ENCODE measurements around the gene INPP4A. TPM values are rescaled to one million over a fixed set of nuclear protein-coding genes. Genes with fewer than 3 reads are reported as not detected.

INPP4A gene
- polyA plus RNA-seq, 1 donor from 2014 or later, result 51.4 TPM

DNA sequence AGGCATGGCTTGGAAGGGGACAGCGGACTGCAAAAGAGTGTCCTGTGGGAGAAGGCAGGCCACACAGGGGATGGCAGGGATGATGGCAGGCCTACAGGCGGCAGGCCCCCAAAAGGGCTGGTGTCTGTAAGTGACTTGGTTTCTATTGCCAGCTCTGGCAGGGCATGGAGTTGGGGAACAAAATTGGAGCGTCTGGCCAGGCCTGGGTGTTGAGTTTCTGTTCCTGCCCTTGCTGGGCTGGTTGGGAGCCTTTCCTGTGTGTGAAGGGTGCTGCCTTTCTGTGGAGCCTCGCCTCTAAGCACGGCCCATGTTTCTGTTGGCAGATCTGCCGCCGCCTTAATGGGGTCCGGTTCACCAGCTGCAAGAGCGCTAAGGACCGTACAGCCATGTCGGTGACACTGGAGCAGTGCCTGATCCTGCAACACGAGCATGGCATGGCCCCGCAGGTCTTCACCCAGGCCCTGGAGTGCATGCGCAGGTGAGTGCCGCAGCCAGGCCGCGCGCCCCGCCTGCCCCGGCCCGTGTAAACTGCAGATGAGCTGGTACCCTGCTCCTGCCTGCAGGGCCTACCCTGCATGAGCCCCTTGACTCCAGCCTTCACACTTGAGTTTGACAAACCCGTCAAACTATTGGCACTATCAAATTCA lies 132.1 kb downstream of the INPP4A start:
- H3K4me2 ChIP-seq (ENCODE audit: low read length), result no peak overlapping the region
- no peak for TF ChIP-seq SMC3 (conservative IDR thresholded peaks at IDR 0.05; ENCODE audit: poor library complexity)
- no peak for TF ChIP-seq TAF1 (IDR thresholded peaks at IDR 0.05; ENCODE audit: low read depth)
- no peak for TF ChIP-seq EZH2 (IDR thresholded peaks at IDR 0.05; ENCODE audit: borderline replicate concordance, insufficient read depth, low read length, poor library complexity, severe bottlenecking)
- no peak for TF ChIP-seq POLR2AphosphoS5 (IDR thresholded peaks at IDR 0.05)
- TF ChIP-seq, protein P1, sequence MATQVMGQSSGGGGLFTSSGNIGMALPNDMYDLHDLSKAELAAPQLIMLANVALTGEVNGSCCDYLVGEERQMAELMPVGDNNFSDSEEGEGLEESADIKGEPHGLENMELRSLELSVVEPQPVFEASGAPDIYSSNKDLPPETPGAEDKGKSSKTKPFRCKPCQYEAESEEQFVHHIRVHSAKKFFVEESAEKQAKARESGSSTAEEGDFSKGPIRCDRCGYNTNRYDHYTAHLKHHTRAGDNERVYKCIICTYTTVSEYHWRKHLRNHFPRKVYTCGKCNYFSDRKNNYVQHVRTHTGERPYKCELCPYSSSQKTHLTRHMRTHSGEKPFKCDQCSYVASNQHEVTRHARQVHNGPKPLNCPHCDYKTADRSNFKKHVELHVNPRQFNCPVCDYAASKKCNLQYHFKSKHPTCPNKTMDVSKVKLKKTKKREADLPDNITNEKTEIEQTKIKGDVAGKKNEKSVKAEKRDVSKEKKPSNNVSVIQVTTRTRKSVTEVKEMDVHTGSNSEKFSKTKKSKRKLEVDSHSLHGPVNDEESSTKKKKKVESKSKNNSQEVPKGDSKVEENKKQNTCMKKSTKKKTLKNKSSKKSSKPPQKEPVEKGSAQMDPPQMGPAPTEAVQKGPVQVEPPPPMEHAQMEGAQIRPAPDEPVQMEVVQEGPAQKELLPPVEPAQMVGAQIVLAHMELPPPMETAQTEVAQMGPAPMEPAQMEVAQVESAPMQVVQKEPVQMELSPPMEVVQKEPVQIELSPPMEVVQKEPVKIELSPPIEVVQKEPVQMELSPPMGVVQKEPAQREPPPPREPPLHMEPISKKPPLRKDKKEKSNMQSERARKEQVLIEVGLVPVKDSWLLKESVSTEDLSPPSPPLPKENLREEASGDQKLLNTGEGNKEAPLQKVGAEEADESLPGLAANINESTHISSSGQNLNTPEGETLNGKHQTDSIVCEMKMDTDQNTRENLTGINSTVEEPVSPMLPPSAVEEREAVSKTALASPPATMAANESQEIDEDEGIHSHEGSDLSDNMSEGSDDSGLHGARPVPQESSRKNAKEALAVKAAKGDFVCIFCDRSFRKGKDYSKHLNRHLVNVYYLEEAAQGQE (IDR thresholded peaks at IDR 0.05; ENCODE audit: borderline replicate concordance), result no peak
- no peak for TF ChIP-seq RAD21 (conservative IDR thresholded peaks at IDR 0.05)
- TF ChIP-seq, protein P2, sequence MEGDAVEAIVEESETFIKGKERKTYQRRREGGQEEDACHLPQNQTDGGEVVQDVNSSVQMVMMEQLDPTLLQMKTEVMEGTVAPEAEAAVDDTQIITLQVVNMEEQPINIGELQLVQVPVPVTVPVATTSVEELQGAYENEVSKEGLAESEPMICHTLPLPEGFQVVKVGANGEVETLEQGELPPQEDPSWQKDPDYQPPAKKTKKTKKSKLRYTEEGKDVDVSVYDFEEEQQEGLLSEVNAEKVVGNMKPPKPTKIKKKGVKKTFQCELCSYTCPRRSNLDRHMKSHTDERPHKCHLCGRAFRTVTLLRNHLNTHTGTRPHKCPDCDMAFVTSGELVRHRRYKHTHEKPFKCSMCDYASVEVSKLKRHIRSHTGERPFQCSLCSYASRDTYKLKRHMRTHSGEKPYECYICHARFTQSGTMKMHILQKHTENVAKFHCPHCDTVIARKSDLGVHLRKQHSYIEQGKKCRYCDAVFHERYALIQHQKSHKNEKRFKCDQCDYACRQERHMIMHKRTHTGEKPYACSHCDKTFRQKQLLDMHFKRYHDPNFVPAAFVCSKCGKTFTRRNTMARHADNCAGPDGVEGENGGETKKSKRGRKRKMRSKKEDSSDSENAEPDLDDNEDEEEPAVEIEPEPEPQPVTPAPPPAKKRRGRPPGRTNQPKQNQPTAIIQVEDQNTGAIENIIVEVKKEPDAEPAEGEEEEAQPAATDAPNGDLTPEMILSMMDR (IDR thresholded peaks at IDR 0.05; ENCODE audit: poor library complexity, severe bottlenecking), result no peak
- TF ChIP-seq EP300 (conservative IDR thresholded peaks at IDR 0.05; ENCODE audit: poor library complexity, severe bottlenecking), result no peak
- no peak for TF ChIP-seq MXI1 (conservative IDR thresholded peaks at IDR 0.05; ENCODE audit: poor library complexity, severe bottlenecking)
- no peaks in the 10 kb centered on the region for H3F3A ChIP-seq (ENCODE audit: insufficient read depth, low read length, poor library complexity, severe bottlenecking)
- no peak overlapping the region for H3K4me3 ChIP-seq (ENCODE audit: low read length)
- H3K36me3 ChIP-seq (ENCODE audit: insufficient read depth, low read length), result no peaks in the 10 kb centered on the region
- H4K20me1 ChIP-seq (ENCODE audit: insufficient read depth), result no peaks in the 10 kb centered on the region
- no peaks in the 10 kb centered on the region for H3K79me2 ChIP-seq (replicated peaks; ENCODE audit: insufficient read depth, low read length)
- no peaks in the 10 kb centered on the region for H3K9me2 ChIP-seq (ENCODE audit: insufficient read depth, low read length)
- H3K9me3 ChIP-seq (ENCODE audit: low read length), result no peaks in the 10 kb centered on the region
- no peak overlapping the region for H2AFZ ChIP-seq (ENCODE audit: low read depth, low read length)
- no peak overlapping the region for H3K9ac ChIP-seq (ENCODE audit: low read length)
- H3K27me3 ChIP-seq (ENCODE audit: insufficient read depth, low read depth, low read length), result no peaks in the 10 kb centered on the region
- no peak overlapping the region for H3K27ac ChIP-seq (ENCODE audit: low read length)

DNA sequence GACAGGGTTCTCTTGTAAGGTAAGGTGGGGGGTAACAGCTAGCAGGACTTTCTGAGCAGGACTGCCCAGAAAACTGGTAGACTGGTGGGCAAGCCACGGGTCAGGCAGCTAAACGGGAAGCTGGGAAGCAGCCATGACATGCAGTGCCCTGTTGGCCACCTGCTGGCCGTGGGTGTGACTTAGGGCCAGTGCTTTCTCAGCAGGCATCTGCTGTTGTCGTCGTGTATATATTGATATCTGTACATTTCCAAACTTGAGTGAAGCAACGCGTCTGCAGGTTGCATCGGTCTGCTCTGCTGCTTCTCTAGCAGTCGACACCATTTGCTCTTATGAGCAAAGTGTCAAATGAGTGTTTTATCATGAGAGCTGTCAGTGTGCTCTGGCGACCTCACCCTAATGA lies 132.7 kb downstream of the INPP4A start:
- Histone ChIP-seq H3F3A (ENCODE audit: insufficient read depth, low read length, poor library complexity, severe bottlenecking) (no peaks in the 10 kb centered on the region), H3K27ac (ENCODE audit: low read length) (no peak overlapping the region), H3K36me3 (ENCODE audit: insufficient read depth, low read length) (no peaks in the 10 kb centered on the region), H3K9me2 (ENCODE audit: insufficient read depth, low read length) (no peaks in the 10 kb centered on the region), H2AFZ (ENCODE audit: low read depth, low read length) (no peak overlapping the region), H3K4me3 (ENCODE audit: low read length) (no peak overlapping the region), H3K79me2 (replicated peaks; ENCODE audit: insufficient read depth, low read length) (no peaks in the 10 kb centered on the region), H3K27me3 (ENCODE audit: insufficient read depth, low read depth, low read length) (no peaks in the 10 kb centered on the region), H3K9ac (ENCODE audit: low read length) (no peak overlapping the region), H3K4me2 (ENCODE audit: low read length) (no peak overlapping the region), H4K20me1 (ENCODE audit: insufficient read depth) (no peaks in the 10 kb centered on the region), H3K9me3 (ENCODE audit: low read length) (no peaks in the 10 kb centered on the region)
- TF ChIP-seq EP300 (conservative IDR thresholded peaks at IDR 0.05; ENCODE audit: poor library complexity, severe bottlenecking), result no peak
- no peak for TF ChIP-seq POLR2AphosphoS5 (IDR thresholded peaks at IDR 0.05)
- TF ChIP-seq, protein P2 (IDR thresholded peaks at IDR 0.05; ENCODE audit: poor library complexity, severe bottlenecking), result no peak
- no peak for TF ChIP-seq EZH2 (IDR thresholded peaks at IDR 0.05; ENCODE audit: borderline replicate concordance, insufficient read depth, low read length, poor library complexity, severe bottlenecking)
- no peak for TF ChIP-seq SMC3 (conservative IDR thresholded peaks at IDR 0.05; ENCODE audit: poor library complexity)
- no peak for TF ChIP-seq TAF1 (IDR thresholded peaks at IDR 0.05; ENCODE audit: low read depth)
- TF ChIP-seq RAD21 (conservative IDR thresholded peaks at IDR 0.05), result no peak
- no peak for TF ChIP-seq MXI1 (conservative IDR thresholded peaks at IDR 0.05; ENCODE audit: poor library complexity, severe bottlenecking)
- TF ChIP-seq, protein P1 (IDR thresholded peaks at IDR 0.05; ENCODE audit: borderline replicate concordance), result no peak
